Ishikawa (cell line): Measurements from ENCODE around the gene TMEM79.

ENCODE experiments used
- CEBPB ChIP-seq: IDR thresholded peaks from 2 replicates; pipeline ENCODE4 v1.6.1; 2012
- CREB1 ChIP-seq: IDR thresholded peaks from 2 replicates; pipeline ENCODE4 v1.6.1; 2012; ENCODE audit warnings: low read depth
- EGR1 ChIP-seq: IDR thresholded peaks from 2 replicates; pipeline ENCODE4 v1.6.1; 2012
- EP300 ChIP-seq: IDR thresholded peaks from 2 replicates; pipeline ENCODE4 v1.6.1; 2012; ENCODE audit warnings: borderline replicate concordance
- FOXM1 ChIP-seq: IDR thresholded peaks from 2 replicates; pipeline ENCODE4 v1.6.1; 2012; ENCODE audit warnings: low read depth, borderline replicate concordance
- MAX ChIP-seq: IDR thresholded peaks from 2 replicates; pipeline ENCODE4 v1.6.1; 2012
- NFIC ChIP-seq: IDR thresholded peaks from 2 replicates; pipeline ENCODE4 v1.6.1; 2012
- RAD21 ChIP-seq: IDR thresholded peaks from 2 replicates; pipeline ENCODE4 v1.6.1; 2012; ENCODE audit warnings: low read depth
- REST ChIP-seq: IDR thresholded peaks from 2 replicates; pipeline ENCODE4 v1.6.1; 2012; ENCODE audit warnings: low read depth, mild to moderate bottlenecking
- TAF1 ChIP-seq: IDR thresholded peaks from 2 replicates; pipeline ENCODE4 v1.6.1; 2012; ENCODE audit warnings: low read depth, mild to moderate bottlenecking
- TCF12 ChIP-seq: IDR thresholded peaks from 2 replicates; pipeline ENCODE4 v1.6.1; 2012; ENCODE audit warnings: low read depth
- TEAD4 ChIP-seq: IDR thresholded peaks from 2 replicates; pipeline ENCODE4 v1.6.1; 2012
- YY1 ChIP-seq: IDR thresholded peaks from 2 replicates; pipeline ENCODE4 v1.6.1; 2012; ENCODE audit warnings: low read depth
- ZBTB7A ChIP-seq: IDR thresholded peaks from 2 replicates; pipeline ENCODE4 v1.6.1; 2012; ENCODE audit warnings: low read depth

GRCh38 chr1:156305215-156305614, 21.1 kb downstream of the TMEM79 start:
- TF ChIP-seq FOXM1 (no peak), MAX (no peak), CREB1 (no peak), EGR1 (no peak), REST (no peak), RAD21 (no peak), EP300 (no peak), TAF1 (no peak), TEAD4 (no peak), NFIC (no peak), ZBTB7A (no peak), CEBPB (no peak), YY1 (no peak), TCF12 (no peak)
